Adrenal gland (tissue), 5 donors: ENCODE results near the gene MGAM2.

Experiments used
- CTCF ChIP-seq, 6 experiments: fragments of 450-650 bp in 4 of 6; fragments of 200-600 bp in 2 of 6; sonication (generic) in 1 of 6; IDR thresholded peaks; 1 replicate in 5 of 6; 2 replicates in 1 of 6; pipeline versions ENCODE4 v1.5.1 to v1.8.0; 2016 to 2021; ENCODE audit warnings: antibody characterized with exemption in 6 of 6, mild to moderate bottlenecking in 2 of 6, moderate library complexity in 1 of 6
- POLR2A ChIP-seq, 2 donors: fragments of 450-650 bp; IDR thresholded peaks; one replicate each; pipeline ENCODE4 v1.6.1; 2017; ENCODE audit warnings: antibody characterized with exemption in 2 of 2, mild to moderate bottlenecking in 2 of 2, moderate library complexity in 1 of 2
- donor health status: DM: no; HTN: no; CAD: no.

- no peak for TF ChIP-seq CTCF (IDR thresholded peaks at IDR 0.05)
- TF ChIP-seq POLR2A (IDR thresholded peaks at IDR 0.05): no peak
Observed at GRCh38 chr7:142108728-142109505, 2.6 kb upstream of the MGAM2 start.
